ENCODE data around the gene KDM5A.
"Not testable (repeated sequence)": the region's sequence is repeated elsewhere in the genome, so short reads cannot be mapped to it uniquely, and the experiment has no call there.

KDM5A gene

GRCh38 chr12:238736-239398 is 150.3 kb downstream of the KDM5A start:
- DNase-seq (ENCODE audit: low read depth in 3 of 3) = no peak

- DNase-seq (ENCODE audit: low read depth in 3 of 3) = no peak
Measured at GRCh38 chr12:238116-238515, 151.0 kb downstream of the KDM5A start.

GRCh38 chr12:237026-237815 is 151.9 kb downstream of the KDM5A start:
- DNase-seq (ENCODE audit: low read depth in 3 of 3) = no peak

GRCh38 chr12:236445-236844 is 152.7 kb downstream of the KDM5A start:
- DNase-seq (ENCODE audit: low read depth in 3 of 3) = no peak

- not testable (repeated sequence) for DNase-seq (ENCODE audit: low read depth in 3 of 3)
Measured at GRCh38 chr12:235967-236366, 153.2 kb downstream of the KDM5A start.

- DNase-seq (ENCODE audit: low read depth in 3 of 3) = no peak
Measured at GRCh38 chr12:234891-235415, 154.2 kb downstream of the KDM5A start.

- no peak for DNase-seq (ENCODE audit: low read depth in 3 of 3)
Measured at GRCh38 chr12:234019-234418, 155.1 kb downstream of the KDM5A start.

GRCh38 chr12:233615-233968 is 155.5 kb downstream of the KDM5A start:
- no peak for DNase-seq (ENCODE audit: low read depth in 3 of 3)

GRCh38 chr12:232731-233614 is 156.1 kb downstream of the KDM5A start:
- no peak for DNase-seq (ENCODE audit: low read depth in 3 of 3)

- DNase-seq (ENCODE audit: low read depth in 3 of 3) = no peak
Measured at GRCh38 chr12:230925-231671, 158.0 kb downstream of the KDM5A start.

All from stimulated activated CD4-positive, alpha-beta T cell treated with anti-CD3 and anti-CD28 coated beads, TNF-alpha, amount 100 ng/mL, for 24 hours (primary cell).